ENCODE data around the gene RAB31. TPM values are rescaled to one million over a fixed set of nuclear protein-coding genes. Genes with fewer than 3 reads are reported as not detected.

Gene RAB31
- polyA plus RNA-seq, 1 experiment, result 37.2 TPM

DNA sequence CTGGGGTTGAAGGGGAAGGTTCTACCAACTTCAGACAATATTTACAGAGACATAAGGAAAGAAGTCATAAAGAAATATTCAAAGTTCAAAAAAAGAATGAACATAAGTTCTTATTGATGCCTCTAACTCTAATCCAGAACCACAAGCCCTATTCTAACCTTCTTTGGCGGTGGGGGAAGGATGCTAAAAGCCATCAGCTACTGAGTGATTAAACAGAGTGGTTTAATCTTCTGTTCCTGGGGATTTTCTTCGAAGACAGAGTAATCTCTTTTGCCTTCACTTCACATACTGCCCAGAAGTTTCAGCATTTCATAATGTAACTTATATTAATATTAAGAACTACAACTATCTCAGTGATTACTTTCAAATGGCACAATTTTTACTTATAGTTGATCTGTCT lies 126.5 kb downstream of the RAB31 start:
- DNase-seq (ENCODE audit: low read depth), result no peak
- TF ChIP-seq, protein P1, sequence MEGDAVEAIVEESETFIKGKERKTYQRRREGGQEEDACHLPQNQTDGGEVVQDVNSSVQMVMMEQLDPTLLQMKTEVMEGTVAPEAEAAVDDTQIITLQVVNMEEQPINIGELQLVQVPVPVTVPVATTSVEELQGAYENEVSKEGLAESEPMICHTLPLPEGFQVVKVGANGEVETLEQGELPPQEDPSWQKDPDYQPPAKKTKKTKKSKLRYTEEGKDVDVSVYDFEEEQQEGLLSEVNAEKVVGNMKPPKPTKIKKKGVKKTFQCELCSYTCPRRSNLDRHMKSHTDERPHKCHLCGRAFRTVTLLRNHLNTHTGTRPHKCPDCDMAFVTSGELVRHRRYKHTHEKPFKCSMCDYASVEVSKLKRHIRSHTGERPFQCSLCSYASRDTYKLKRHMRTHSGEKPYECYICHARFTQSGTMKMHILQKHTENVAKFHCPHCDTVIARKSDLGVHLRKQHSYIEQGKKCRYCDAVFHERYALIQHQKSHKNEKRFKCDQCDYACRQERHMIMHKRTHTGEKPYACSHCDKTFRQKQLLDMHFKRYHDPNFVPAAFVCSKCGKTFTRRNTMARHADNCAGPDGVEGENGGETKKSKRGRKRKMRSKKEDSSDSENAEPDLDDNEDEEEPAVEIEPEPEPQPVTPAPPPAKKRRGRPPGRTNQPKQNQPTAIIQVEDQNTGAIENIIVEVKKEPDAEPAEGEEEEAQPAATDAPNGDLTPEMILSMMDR (IDR thresholded peaks at IDR 0.05; ENCODE audit: insufficient read depth, low read depth, low read length), result no peak
- Histone ChIP-seq H3K27me3 (ENCODE audit: control insufficient read depth, insufficient read depth, low read length) (no peaks in the 10 kb centered on the region), H3K4me3 (ENCODE audit: low read depth, low read length) (no peak overlapping the region), H3K36me3 (ENCODE audit: control insufficient read depth, insufficient read depth, low read length) (peaks cover 3% of the 10 kb centered on the region)
- ChIA-PET POLR2A (no interaction called here), CTCF (interaction anchor here (1.5 kb wide), 1 partner anchor 151 kb away, joined by 5 read pairs; no protein-coding TSS in a partner anchor)

DNA sequence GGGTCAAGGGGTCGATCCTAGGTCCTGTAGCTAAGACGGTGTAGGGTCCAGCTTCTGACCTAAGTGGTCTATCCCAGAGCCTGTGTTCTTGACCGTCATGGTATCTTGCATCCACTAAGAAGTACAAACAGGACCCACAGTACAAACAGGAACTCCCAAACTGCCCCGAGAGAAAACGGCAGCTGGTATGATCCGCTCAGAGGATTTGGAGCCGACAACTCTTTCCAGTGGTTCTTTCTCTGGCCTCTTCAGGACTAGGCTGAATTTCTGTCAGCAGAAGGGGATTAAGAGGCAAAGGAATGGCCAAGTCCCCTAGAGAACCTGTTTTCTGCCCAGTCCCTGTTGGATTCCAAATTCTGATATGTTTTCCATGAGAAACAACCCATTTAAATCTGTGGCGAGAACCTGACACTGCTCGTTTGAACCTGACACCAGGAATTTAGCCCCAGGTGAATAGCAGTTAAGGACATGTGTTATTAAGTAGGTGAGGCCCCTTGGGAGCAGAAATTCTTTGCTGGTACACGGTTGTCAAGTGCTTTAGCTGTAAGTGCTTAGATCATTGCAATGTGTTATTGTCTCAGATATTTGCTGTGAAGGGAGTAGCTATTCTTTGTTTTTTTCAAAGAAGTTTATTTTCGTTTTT lies 127.1 kb downstream of the RAB31 start:
- no peaks in the 10 kb centered on the region for H3K27me3 ChIP-seq (ENCODE audit: control insufficient read depth, insufficient read depth, low read length)
- TF ChIP-seq, protein P1 (IDR thresholded peaks at IDR 0.05; ENCODE audit: insufficient read depth, low read depth, low read length), result no peak
- no peak for DNase-seq (ENCODE audit: low read depth)
- ChIA-PET CTCF (interaction anchor here (1.2 to 1.5 kb wide), 3 partner anchors 7 to 151 kb away, joined by 3 to 5 read pairs (median 3); no protein-coding TSS in a partner anchor), POLR2A (interaction anchor here (0.6 to 0.7 kb wide), 2 partner anchors 37 to 107 kb away, joined by 3 to 5 read pairs; no protein-coding TSS in a partner anchor)
- peaks cover 3% of the 10 kb centered on the region for H3K36me3 ChIP-seq (ENCODE audit: control insufficient read depth, insufficient read depth, low read length)
- no peak overlapping the region for H3K4me3 ChIP-seq (ENCODE audit: low read depth, low read length)

DNA sequence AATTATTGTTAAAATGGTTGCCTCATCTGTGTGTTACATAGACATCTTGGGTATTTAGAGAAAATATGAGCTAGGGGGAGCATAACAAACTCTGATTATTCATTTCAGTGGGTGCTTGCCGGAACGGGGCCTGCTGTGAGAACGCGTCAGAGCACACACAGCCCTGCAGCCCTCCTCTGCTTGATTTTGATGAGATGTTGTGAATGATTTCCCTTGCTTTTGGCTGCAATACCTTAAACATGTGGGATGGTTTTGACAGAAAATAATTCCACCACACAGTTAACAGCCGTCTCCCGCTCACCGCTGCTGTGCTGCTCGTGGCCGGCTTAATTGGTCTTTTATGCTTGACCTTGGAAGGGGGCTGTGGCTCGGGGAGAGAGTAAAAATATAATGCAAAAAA lies 127.7 kb downstream of the RAB31 start:
- ChIA-PET CTCF (interaction anchor here (1.0 to 1.5 kb wide), 4 partner anchors 8 to 152 kb away, joined by 3 to 5 read pairs (median 3); no protein-coding TSS in a partner anchor), POLR2A (interaction anchor here (0.6 to 0.7 kb wide), 2 partner anchors 37 to 107 kb away, joined by 3 to 5 read pairs; no protein-coding TSS in a partner anchor)
- DNase-seq (ENCODE audit: low read depth), result no peak
- H3K36me3 ChIP-seq (ENCODE audit: control insufficient read depth, insufficient read depth, low read length), result peaks cover 3% of the 10 kb centered on the region
- H3K4me3 ChIP-seq (ENCODE audit: low read depth, low read length), result no peak overlapping the region
- no peaks in the 10 kb centered on the region for H3K27me3 ChIP-seq (ENCODE audit: control insufficient read depth, insufficient read depth, low read length)
- TF ChIP-seq, protein P1 (IDR thresholded peaks at IDR 0.05; ENCODE audit: insufficient read depth, low read depth, low read length), result no peak

DNA sequence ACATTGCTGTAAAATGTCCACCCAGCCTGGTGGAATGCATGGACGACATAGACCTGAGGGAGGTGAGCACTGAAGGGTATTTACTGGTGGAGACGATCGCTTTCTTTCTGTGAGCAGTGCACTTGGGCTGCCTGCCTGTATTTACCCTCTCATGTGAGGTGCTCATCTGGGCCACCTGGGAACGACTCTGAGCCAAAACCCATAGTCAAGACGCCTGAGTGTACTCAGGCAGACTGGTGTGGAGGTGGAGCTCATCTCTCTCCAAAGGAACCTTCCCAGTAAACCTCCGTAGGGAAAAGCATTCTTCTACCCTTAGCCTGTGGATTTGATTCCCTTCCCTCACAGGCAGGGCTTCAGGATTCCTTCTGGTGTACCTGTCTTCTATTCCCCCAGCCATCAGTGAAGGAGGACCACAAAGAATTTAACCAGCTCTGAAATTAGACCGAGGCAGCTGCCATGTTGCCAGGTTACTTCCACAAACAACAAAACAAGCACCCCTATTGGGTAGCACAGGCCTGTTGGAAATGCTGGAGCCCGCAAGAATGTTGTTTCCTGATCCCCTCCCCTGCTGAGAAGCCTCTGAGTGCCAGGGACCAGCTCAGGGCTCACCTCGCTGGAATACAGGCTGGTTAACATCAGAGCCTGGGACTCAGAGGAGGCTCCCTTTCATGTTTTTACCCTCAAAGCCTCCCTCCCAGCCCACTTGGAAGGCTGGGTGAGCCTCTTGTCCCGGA lies 130.2 kb downstream of the RAB31 start:
- TF ChIP-seq, protein P1 (IDR thresholded peaks at IDR 0.05; ENCODE audit: insufficient read depth, low read depth, low read length), result no peak
- no peaks in the 10 kb centered on the region for H3K36me3 ChIP-seq (ENCODE audit: control insufficient read depth, insufficient read depth, low read length)
- H3K4me3 ChIP-seq (ENCODE audit: low read depth, low read length), result no peak overlapping the region
- ChIA-PET CTCF (interaction anchor here (0.6 to 1.4 kb wide), 3 partner anchors 9 to 147 kb away, joined by 3 to 5 read pairs (median 4); no protein-coding TSS in a partner anchor), POLR2A (no interaction called here)
- H3K27me3 ChIP-seq (ENCODE audit: control insufficient read depth, insufficient read depth, low read length), result no peaks in the 10 kb centered on the region
- no peak for DNase-seq (ENCODE audit: low read depth)

DNA sequence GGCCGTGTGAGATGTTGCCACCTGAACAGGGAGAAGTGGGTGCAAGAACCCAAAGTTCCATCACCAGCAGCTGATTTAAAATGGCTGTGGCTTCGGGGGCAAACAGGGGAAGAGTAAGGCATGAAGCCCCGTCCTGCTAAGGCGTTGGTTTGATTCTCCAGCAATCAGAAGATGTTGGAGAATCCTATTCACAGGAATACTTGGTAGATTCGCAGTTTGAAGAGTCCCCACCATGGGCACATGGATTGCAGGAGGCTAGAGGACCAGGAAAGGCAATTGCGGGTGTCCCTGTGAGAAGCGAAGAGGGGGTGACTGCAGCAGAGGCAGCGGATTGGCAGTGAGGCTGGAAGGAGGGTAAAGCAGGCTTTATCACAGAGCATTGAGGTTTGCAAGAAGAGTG lies 131.1 kb downstream of the RAB31 start:
- ChIA-PET POLR2A (no interaction called here), CTCF (interaction anchor here (0.6 to 1.2 kb wide), 2 partner anchors 10 to 148 kb away, joined by 4 to 5 read pairs; no protein-coding TSS in a partner anchor)
- DNase-seq (ENCODE audit: low read depth), result no peak
- TF ChIP-seq, protein P1 (IDR thresholded peaks at IDR 0.05; ENCODE audit: insufficient read depth, low read depth, low read length), result no peak
- Histone ChIP-seq H3K27me3 (ENCODE audit: control insufficient read depth, insufficient read depth, low read length) (no peaks in the 10 kb centered on the region), H3K4me3 (ENCODE audit: low read depth, low read length) (no peak overlapping the region), H3K36me3 (ENCODE audit: control insufficient read depth, insufficient read depth, low read length) (no peaks in the 10 kb centered on the region)
